Measurements from ENCODE around the gene ARMC9.

ARMC9 gene

DNA sequence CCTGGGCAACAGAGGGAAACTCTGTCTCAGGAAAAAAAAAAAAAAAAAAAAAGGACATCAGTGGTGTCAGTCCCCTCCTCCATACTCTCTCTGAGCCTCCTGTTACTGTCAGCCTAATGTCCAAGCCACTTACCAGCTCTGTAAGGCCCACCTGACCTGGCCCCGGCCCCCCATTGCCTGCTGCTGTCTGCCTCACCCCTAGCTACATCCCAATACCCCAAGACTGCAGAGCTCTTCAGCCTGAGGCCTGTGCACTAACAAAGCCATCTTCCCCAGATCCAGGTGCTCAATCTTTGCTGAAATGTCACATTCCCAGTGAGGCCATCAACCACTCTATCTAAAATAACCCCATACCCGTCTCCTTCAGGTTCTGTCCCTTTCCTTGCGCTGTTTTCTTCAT lies 5.7 kb downstream of the ARMC9 start:
- DNase-seq (ENCODE audit: low spot score): no peak

DNA sequence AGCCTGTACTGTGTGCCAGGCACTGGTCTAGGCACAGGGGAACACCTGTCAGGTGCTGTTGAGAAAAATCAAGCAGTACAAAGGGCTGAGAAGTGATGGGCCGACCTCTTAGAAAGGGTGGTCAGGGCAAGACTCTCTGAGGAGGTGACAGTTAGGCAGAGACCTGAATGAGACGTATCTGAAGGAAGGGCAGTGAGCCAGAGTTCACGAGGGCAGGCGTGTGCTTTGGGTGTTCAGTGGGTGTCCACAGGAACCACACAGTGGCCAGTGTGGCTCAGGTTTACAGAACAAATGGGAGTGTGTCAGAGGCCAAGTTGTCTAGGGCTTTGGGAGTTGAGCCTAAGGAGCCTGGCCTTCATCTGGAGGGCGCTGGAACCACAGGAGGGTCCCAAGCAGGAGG lies 6.2 kb downstream of the ARMC9 start:
- DNase-seq (ENCODE audit: low spot score): no peak

DNA sequence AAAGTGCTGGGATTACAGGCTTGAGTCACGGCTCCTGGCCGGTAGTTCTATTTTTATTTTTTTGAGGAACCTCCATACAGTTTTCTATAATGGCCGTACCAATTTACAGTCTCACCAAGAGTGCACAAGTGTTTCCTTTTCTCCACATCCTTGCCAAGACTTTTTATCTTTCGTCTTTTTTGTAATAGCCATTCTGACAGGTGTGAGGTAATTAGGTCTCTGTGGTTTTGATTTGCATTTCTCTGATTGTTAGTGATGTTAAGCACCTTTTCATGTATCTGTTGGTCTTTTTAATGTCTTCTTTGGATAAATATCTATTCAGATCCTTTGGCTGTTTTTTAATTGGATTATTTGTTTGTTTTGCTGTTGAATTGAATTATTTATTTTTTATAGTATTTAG lies 9.3 kb downstream of the ARMC9 start:
- DNase-seq (ENCODE audit: low spot score): no peak

DNA sequence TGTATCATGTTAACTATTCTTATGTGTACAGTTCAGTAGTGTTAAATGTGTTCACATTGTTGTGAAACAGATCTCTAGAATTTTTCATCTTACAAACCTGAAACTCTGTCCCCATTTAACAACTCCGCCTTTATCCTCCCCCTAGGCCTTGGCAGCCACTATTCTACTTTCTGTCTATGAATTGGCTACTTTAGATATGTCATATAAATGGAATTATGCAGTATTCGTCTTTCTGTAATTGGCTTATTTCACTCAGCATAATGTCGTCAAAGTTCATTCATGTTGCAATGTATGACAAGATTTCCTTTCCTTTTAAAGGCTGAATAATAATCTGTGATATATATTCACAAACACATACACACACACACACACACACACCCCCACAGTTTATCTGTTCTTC lies 12.4 kb downstream of the ARMC9 start:
- DNase-seq (ENCODE audit: low spot score): no peak

GRCh38 chr2:231211486-231211885 lies 13.1 kb downstream of the ARMC9 start:
- DNase-seq (ENCODE audit: low spot score): no peak

- no peak for DNase-seq (ENCODE audit: low spot score)
Observed at GRCh38 chr2:231212329-231212845, 14.0 kb downstream of the ARMC9 start.

DNA sequence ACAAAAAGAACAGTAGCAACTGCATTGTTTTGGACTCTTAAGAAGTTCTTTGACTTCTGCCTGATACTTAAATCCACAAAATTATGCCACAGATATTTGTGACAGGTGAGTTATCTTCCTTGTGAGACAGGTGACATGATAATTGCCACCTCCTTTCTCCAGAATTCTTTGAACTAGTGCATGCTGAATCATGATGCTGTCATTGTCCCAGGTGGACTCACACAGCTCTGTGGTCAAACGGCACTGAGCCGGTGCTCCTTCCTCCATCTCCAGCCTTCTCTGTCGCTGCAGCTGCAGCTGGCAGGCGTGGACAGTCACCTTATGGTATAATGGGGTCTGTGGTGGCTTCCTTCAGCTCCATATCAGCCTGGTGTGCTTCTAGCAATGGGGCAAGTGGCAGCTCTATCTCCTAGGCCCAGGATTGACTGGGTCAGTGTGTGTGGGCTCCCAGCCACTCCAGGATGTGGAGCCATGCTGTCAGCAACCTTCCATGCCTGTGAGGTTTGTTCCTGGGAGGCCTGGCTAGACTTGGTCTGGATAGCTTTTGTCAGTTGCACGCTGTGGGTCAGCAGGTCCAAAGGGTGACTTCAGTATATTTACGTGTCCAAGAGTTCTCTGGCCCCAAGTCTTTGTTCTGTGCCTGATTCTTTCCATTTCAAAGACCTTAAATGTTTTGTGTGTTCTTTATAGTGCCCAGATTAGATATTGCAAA lies 15.7 kb downstream of the ARMC9 start:
- no peak for DNase-seq (ENCODE audit: low spot score)

DNA sequence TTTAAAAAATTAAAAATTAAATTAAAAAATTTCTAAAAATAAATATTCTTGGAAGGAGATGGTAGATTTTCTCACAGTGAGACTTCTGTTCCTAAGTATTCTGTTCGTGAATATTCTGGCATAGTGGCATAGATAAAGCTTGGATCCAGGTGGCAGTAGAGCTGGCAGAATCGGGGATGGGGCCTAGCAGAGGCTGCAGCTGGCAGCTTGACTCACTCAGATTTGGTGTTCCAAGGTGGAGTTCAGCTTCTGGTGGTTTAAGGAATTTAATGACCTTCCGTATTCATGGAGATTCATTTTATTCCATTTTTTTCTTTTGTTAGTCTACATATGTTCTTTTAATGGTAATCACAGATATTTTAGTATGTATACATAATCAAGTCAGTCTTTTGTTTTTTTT lies 19.9 kb downstream of the ARMC9 start:
- peak; percentile 9 for DNase-seq (ENCODE audit: low spot score)

- no peak for DNase-seq (ENCODE audit: low spot score)
Observed at GRCh38 chr2:231219289-231219688, 20.9 kb downstream of the ARMC9 start.

DNA sequence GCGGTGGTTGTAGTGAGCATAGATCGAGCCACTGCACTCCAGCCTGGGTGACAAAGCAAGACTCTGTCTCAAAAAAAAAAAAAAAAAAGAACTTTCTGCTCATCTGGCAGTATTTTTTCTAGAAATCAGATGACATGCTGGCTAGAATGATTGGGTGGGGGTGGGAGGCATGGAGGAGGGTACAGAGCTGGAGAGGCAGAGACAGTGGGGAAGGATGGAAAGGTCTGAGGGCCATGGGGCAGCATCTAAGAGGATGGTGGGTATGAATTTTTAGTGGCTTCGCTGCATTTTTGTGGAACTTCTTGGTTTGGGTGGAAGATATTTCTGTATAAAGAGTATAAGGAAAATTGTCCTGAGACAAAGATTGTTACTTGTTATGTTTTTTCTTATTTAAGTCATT lies 23.3 kb downstream of the ARMC9 start:
- no peak for DNase-seq (ENCODE audit: low spot score)

DNA sequence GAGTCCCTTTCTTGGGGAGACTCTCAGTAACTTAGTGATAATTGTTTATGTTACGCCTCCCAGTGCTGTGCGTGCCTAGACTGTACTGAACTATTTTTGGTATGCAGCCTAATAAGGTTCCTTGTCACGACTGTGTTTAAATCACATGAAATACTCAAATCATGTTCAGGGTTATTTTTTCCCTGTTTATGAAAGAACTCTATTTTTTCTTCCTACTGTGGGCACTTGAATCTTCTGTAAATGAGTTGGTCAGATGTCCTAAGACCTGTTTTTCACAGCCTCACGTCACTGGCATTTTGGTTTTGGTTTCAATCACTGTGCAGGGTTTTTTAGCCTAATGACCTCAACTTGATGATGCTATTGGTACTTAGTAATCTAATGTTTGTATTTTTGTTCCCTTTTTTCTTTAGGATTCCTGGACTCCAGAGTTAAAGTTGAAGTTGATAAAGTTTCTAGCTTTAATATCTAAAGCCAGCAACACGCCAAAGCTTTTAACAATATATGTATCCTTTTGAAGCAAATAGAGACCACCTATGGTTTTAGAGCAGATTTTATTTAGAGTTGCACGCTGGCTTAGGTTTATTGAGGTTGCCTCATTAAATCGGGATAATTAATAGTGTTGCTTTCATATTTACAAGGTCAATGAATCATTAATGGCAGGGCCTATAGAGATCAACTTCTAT lies 24.0 kb downstream of the ARMC9 start:
- DNase-seq (ENCODE audit: low spot score): no peak

- no peak for DNase-seq (ENCODE audit: low spot score)
Observed at GRCh38 chr2:231223001-231223375, 24.6 kb downstream of the ARMC9 start.

DNA sequence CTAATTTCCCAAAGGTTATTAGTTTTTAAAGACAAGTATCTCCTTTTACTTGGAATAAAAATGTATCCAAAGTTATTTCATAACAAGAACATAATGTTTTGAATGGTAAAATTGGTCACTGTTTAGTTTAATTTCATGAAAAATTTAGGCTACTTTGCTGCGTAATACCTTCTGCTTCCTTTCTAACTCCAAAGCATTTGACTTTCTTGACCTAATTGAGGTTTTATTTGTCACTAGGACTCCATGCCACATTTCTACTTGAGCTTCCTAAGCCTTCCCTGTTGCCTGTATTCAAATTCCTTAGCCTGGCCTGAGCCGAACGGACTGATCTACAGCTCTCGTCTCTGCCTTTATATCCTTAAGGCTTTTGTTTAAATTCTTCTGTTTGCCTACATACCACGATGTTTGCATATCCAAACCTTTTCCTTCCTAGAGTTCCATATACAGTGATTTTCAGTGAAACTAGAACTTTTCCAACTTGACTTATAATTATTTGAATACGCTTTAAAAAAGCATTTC lies 25.1 kb downstream of the ARMC9 start:
- DNase-seq (ENCODE audit: low spot score): no peak

DNA sequence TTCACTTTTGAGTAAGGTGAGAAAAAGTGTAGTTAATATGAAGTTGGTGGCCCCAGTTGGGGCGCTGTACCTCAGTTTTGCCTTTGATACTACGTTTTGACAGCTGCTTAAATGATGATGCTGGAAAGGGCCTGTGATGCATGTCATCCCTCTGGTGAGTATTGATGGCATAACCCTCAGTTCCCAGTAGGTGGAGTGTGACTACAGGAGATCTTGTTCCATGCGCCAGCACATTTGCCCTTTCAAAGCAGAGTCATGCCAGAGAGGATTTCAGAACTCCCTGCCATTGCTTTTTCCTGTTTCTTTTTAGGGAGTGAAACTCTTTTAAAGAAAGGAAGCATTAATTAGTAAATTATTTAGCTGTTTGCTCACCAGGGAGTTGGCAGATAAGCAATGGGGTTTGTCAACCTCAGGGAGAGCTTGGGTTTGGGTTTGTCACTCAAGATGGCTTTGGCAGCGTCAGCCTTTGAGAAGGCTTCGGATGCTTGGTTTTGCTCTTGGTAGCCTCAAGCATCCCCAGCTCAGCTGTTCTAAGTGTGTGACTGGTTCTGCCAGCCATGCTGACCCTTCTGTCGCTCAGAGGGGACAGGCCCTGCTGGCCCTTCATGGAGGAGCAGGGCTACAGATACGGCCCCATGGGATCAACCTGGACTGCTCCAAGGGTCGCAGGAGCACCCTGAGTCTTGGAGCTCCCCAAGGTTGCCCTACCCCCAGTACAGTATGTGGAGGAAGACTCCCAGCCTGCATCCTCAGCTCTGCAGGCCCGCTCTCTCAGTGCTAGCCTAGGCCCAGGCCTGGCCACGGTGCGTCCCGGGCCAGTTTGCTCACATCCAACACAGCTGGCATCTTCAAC lies 29.1 kb downstream of the ARMC9 start:
- peak; percentile 91 for DNase-seq (ENCODE audit: low spot score)

GRCh38 chr2:231228223-231228622 lies 29.8 kb downstream of the ARMC9 start:
- DNase-seq (ENCODE audit: low spot score): no peak

GRCh38 chr2:231228974-231229529 lies 30.6 kb downstream of the ARMC9 start:
- no peak for DNase-seq (ENCODE audit: low spot score)

DNA sequence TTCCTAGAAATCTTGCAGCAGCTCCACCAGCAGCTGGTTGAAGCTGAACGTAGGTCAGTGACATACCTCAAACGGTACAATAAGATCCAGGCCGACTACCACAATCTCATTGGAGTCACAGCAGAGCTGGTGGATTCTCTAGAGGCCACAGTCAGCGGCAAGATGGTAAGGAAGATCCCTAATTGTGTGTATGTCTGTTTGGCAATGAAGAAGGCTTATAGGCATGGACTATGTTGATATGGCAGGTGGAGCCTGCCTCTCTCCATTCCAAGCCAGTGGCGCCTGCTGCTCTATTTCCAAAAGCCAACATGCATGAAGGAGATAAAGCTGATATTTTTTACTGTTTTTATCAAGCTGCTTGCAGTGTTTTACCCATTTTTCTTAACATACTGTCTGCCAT lies 36.8 kb downstream of the ARMC9 start:
- DNase-seq (ENCODE audit: low spot score): no peak

GRCh38 chr2:231238689-231239088 lies 40.3 kb downstream of the ARMC9 start:
- no peak for DNase-seq (ENCODE audit: low spot score)

GRCh38 chr2:231239751-231240150 lies 41.3 kb downstream of the ARMC9 start:
- no peak for DNase-seq (ENCODE audit: low spot score)

- peak; percentile 61 for DNase-seq (ENCODE audit: low spot score)
Observed at GRCh38 chr2:231241755-231242507, 43.5 kb downstream of the ARMC9 start.

GRCh38 chr2:231243866-231244265 lies 45.4 kb downstream of the ARMC9 start:
- no peak for DNase-seq (ENCODE audit: low spot score)
